Measurements from ENCODE around the gene RAX2. TPM values are rescaled to one million over a fixed set of nuclear protein-coding genes. Genes with fewer than 3 reads are reported as not detected.

Gene RAX2
- total RNA-seq, 2 donors from 2014 or later: not detected

Other genes starting within 250 kb of the RAX2 start
- gene TEKTIP1, start 233.1 kb downstream of the RAX2 start, total RNA-seq: not detected
- gene MFSD12, start 214.6 kb downstream of the RAX2 start, total RNA-seq: 100 to 1,000 TPM in 1 of 2 donors, 10 to 100 TPM in 1; 85.6 to 112 TPM
- 100 to 1,000 TPM in 1 of 2 donors, 10 to 100 TPM in 1; 90.8 to 120 TPM for gene HMG20B, start 199.3 kb downstream of the RAX2 start, total RNA-seq
- gene GIPC3, start 186.8 kb downstream of the RAX2 start, total RNA-seq: 1 to 10 TPM; 1.1 to 1.6 TPM
- gene TBXA2R, start 165.4 kb downstream of the RAX2 start, total RNA-seq: 10 to 100 TPM; 29.4 to 39.1 TPM
- 10 to 100 TPM; 33.4 to 38.0 TPM for gene CACTIN, start 145.4 kb downstream of the RAX2 start, total RNA-seq
- gene PIP5K1C, start 71.8 kb downstream of the RAX2 start, total RNA-seq: 10 to 100 TPM; 82.6 to 84.5 TPM
- 1 to 10 TPM in 1 of 2 donors, under 1 TPM in 1; 0.41 to 2.1 TPM for gene TJP3, start 63.8 kb downstream of the RAX2 start, total RNA-seq
- 10 to 100 TPM; 17.4 to 26.8 TPM for gene APBA3, start 10.5 kb downstream of the RAX2 start, total RNA-seq
- 10 to 100 TPM; 32.4 to 56.9 TPM for gene MRPL54, start 9.5 kb downstream of the RAX2 start, total RNA-seq
- 1 to 10 TPM; 5.4 to 6.4 TPM for gene MATK, start 14.2 kb upstream of the RAX2 start, total RNA-seq
- not detected for gene ZFR2, start 96.8 kb upstream of the RAX2 start, total RNA-seq
- gene ATCAY, start 108.5 kb upstream of the RAX2 start, total RNA-seq: not detected
- 1 to 10 TPM in 1 of 2 donors, not detected in 1; 1.8 TPM for gene NMRK2, start 160.8 kb upstream of the RAX2 start, total RNA-seq
- 100 to 1,000 TPM; 167 to 241 TPM for gene DAPK3, start 198.9 kb upstream of the RAX2 start, total RNA-seq
- 1,000 to 10,000 TPM; 1,268 to 1,436 TPM for gene EEF2, start 213.2 kb upstream of the RAX2 start, total RNA-seq
- 10 to 100 TPM; 10.2 to 32.2 TPM for gene PIAS4, start 235.5 kb upstream of the RAX2 start, total RNA-seq